GM23338 (cell line): ENCODE data around the gene ITGB6. TPM values are rescaled to one million over a fixed set of nuclear protein-coding genes. Genes with fewer than 3 reads are reported as not detected.

ENCODE experiments used
- ATAC-seq: fragments of 200-7000 bp; cut with Tn5 transposase; 3 replicates; pipeline ENCODE4 v1.9.1; 2020
- DNase-seq: peaks from one replicate; pipeline ENCODE4 v3.0.0-alpha.2; 2015; ENCODE audit warnings: low spot score
- H2AFZ ChIP-seq: fragments of 200-600 bp; sonication (generic); 2 replicates; pipeline ENCODE4 v1.8.0; 2016; ENCODE audit warnings: antibody characterized with exemption, mild to moderate bottlenecking, moderate library complexity
- H3F3A ChIP-seq: fragments of 200-600 bp; sonication (generic); replicated peaks from 2 replicates; pipeline ENCODE4 v1.8.0; 2017; ENCODE audit warnings: antibody characterized with exemption, mixed run types, low read depth
- H3K27ac ChIP-seq: fragments of 200-600 bp; sonication (generic); 2 replicates; pipeline ENCODE4 v1.6.1; 2016; ENCODE audit warnings: low read depth
- H3K27me3 ChIP-seq: fragments of 200-600 bp; sonication (generic); 2 replicates; pipeline ENCODE4 v1.8.0; 2016; ENCODE audit warnings: mild to moderate bottlenecking, mixed run types, moderate library complexity; ENCODE audit not compliant: insufficient read depth
- H3K36me3 ChIP-seq: fragments of 200-600 bp; sonication (generic); 2 replicates; pipeline ENCODE4 v1.8.0; 2016; ENCODE audit warnings: mild to moderate bottlenecking; ENCODE audit not compliant: insufficient read depth
- H3K4me1 ChIP-seq: fragments of 200-600 bp; sonication (generic); 2 replicates; pipeline ENCODE4 v1.8.0; 2016; ENCODE audit warnings: mild to moderate bottlenecking, moderate library complexity; ENCODE audit not compliant: insufficient read depth
- H3K4me2 ChIP-seq: fragments of 200-600 bp; sonication (generic); 2 replicates; pipeline ENCODE4 v1.7.1; 2017; ENCODE audit warnings: mixed run types
- H3K4me3 ChIP-seq: fragments of 200-600 bp; sonication (generic); 2 replicates; pipeline ENCODE4 v1.6.1; 2016; ENCODE audit warnings: mixed run types
- H3K79me2 ChIP-seq: fragments of 200-600 bp; sonication (generic); replicated peaks from 2 replicates; pipeline ENCODE4 v1.8.0; 2017; ENCODE audit warnings: mild to moderate bottlenecking; ENCODE audit not compliant: insufficient read depth
- H3K9me2 ChIP-seq: fragments of 200-600 bp; sonication (generic); 2 replicates; pipeline ENCODE4 v1.8.0; 2017; ENCODE audit not compliant: insufficient read depth
- H4K20me1 ChIP-seq: fragments of 200-600 bp; sonication (generic); replicated peaks from 2 replicates; pipeline ENCODE4 v1.8.0; 2017; ENCODE audit warnings: mild to moderate bottlenecking; ENCODE audit not compliant: insufficient read depth
- H3K27ac Mint-ChIP-seq: 2 replicates; pipeline ENCODE4 v1.8.0; 2020; ENCODE audit warnings: inconsistent platforms, mild to moderate bottlenecking, moderate library complexity, mixed read lengths
- H3K27me3 Mint-ChIP-seq: 3 replicates; pipeline ENCODE4 v1.8.0; 2022; ENCODE audit warnings: low read depth, mild to moderate bottlenecking, moderate library complexity, mixed read lengths, inconsistent platforms; ENCODE audit not compliant: insufficient read depth, poor library complexity
- H3K36me3 Mint-ChIP-seq: 3 replicates; pipeline ENCODE4 v1.8.0; 2021; ENCODE audit warnings: low read depth, mild to moderate bottlenecking, inconsistent platforms, moderate library complexity, mixed read lengths
- H3K4me1 Mint-ChIP-seq: 3 replicates; pipeline ENCODE4 v1.8.0; 2020; ENCODE audit warnings: mild to moderate bottlenecking, inconsistent platforms, mixed read lengths
- H3K4me3 Mint-ChIP-seq: 3 replicates; pipeline ENCODE4 v1.8.0; 2021; ENCODE audit warnings: moderate library complexity, mild to moderate bottlenecking, inconsistent platforms, mixed read lengths
- H3K9me3 Mint-ChIP-seq: 3 replicates; pipeline ENCODE4 v1.8.0; 2020; ENCODE audit warnings: moderate library complexity, mild to moderate bottlenecking, inconsistent platforms, mixed read lengths
- CREB1 ChIP-seq: fragments of 250-450 bp; sonication (Bioruptor Pico); IDR thresholded peaks from 2 replicates; pipeline ENCODE4 v1.5.0; 2020; ENCODE audit warnings: low read depth, mild to moderate bottlenecking, moderate library complexity
- CTCF ChIP-seq, 2 experiments: fragments of 200-600 bp in 1 of 2; sonication (generic) in 1 of 2; conservative IDR thresholded peaks; 2 replicates each; pipeline versions ENCODE4 v1.5.1 to v1.6.1; 2016 to 2017; ENCODE audit warnings: antibody characterized with exemption in 2 of 2, low read depth in 2 of 2, mild to moderate bottlenecking in 2 of 2, moderate library complexity in 1 of 2
- ETS1 ChIP-seq: IDR thresholded peaks from 2 replicates; pipeline ENCODE4 v1.6.1; 2016; ENCODE audit warnings: antibody characterized with exemption
- EZH2 ChIP-seq: fragments of 200-600 bp; sonication (generic); IDR thresholded peaks from one replicate; pipeline ENCODE4 v1.8.0; 2017; ENCODE audit warnings: antibody characterized with exemption, mild to moderate bottlenecking, low read depth; ENCODE audit not compliant: unreplicated experiment
- JUNB ChIP-seq: IDR thresholded peaks from one replicate; pipeline ENCODE4 v1.6.1; 2016; ENCODE audit warnings: antibody characterized with exemption; ENCODE audit not compliant: unreplicated experiment
- POLR2AphosphoS5 ChIP-seq: IDR thresholded peaks from 2 replicates; pipeline ENCODE4 v1.6.1; 2016; ENCODE audit warnings: antibody characterized with exemption, low read depth
- ZNF331 ChIP-seq: fragments of 250-450 bp; sonication (Bioruptor Pico); IDR thresholded peaks from 2 replicates; pipeline ENCODE4 v1.5.0; 2020; ENCODE audit warnings: low read depth, mild to moderate bottlenecking, moderate library complexity
- ZNF462 ChIP-seq: fragments of 250-450 bp; sonication (Bioruptor Pico); IDR thresholded peaks from 2 replicates; pipeline ENCODE4 v1.5.0; 2020; ENCODE audit warnings: mild to moderate bottlenecking, moderate library complexity
- polyA plus RNA-seq: library from polyadenylated mRNA; unstranded; fragments of >200 nt; fragmentation: Nextera tagmentation; extraction: Ambion mirVana; gene quantifications from 2 replicates; pipeline ENCODE4 v1.2.1, GENCODE V29; 2016
- total RNA-seq: library from RNA; depleted of rRNA; stranded (reverse); fragments of >200 nt; shearing (Covaris generic); gene quantifications from 2 replicates; pipeline ENCODE4 v1.2.3, GENCODE V29; 2014

The ITGB6 gene
- total and polyA plus RNA-seq, 2 experiments from 2014 or later = not detected

- no peaks in the 10 kb centered on the region for H3K9me2 ChIP-seq
- H3K4me3 ChIP-seq = no peak overlapping the region
- H4K20me1 ChIP-seq = no peaks in the 10 kb centered on the region
- H3K4me1 Mint-ChIP-seq = peaks cover 8% of the 10 kb centered on the region
- no peak for TF ChIP-seq ZNF331
- no peak for TF ChIP-seq EZH2
- no peak for TF ChIP-seq CTCF (conservative IDR thresholded peaks at IDR 0.05; ENCODE audit: low read depth in 2 of 2)
- TF ChIP-seq ETS1 = no peak
- H3K9me3 Mint-ChIP-seq = peaks cover 28% of the 10 kb centered on the region
- peaks cover 23% of the 10 kb centered on the region for H3K27me3 Mint-ChIP-seq
- no peak for DNase-seq
- H3K27me3 ChIP-seq = peaks cover 36% of the 10 kb centered on the region
- H3F3A ChIP-seq = 0 out of 2 replicates have a peak, but pooled peaks cover 4% of the 10 kb centered on the region
- peaks cover 9% of the 10 kb centered on the region for H3K4me1 ChIP-seq
- no peak for ATAC-seq
- H3K27ac Mint-ChIP-seq = no peak overlapping the region
- no peak overlapping the region for H3K4me2 ChIP-seq
- peaks cover 4% of the 10 kb centered on the region; the same call in 1 of the 2 replicates for H3K36me3 ChIP-seq
- peak overlapping the region; percentile 98; the same call in 1 of the 2 replicates for H2AFZ ChIP-seq
- H3K27ac ChIP-seq = no peak overlapping the region
- no peak overlapping the region for H3K4me3 Mint-ChIP-seq
- peaks cover 19% of the 10 kb centered on the region for H3K36me3 Mint-ChIP-seq
- no peaks in the 10 kb centered on the region for H3K79me2 ChIP-seq
These were observed 136.0 kb downstream of the ITGB6 start for GRCh38 chr2:160063879-160064612.

- no peaks in the 10 kb centered on the region for H4K20me1 ChIP-seq
- DNase-seq = peak; percentile 29
- peak overlapping the region; percentile 82 for H3K4me3 Mint-ChIP-seq
- H3K36me3 ChIP-seq = no peaks in the 10 kb centered on the region
- H3K79me2 ChIP-seq = no peaks in the 10 kb centered on the region
- H3K27me3 ChIP-seq = peaks cover 36% of the 10 kb centered on the region
- peaks cover 16% of the 10 kb centered on the region for H3K36me3 Mint-ChIP-seq
- H2AFZ ChIP-seq = peak overlapping the region; percentile 98
- peak overlapping the region; percentile 85 for H3K4me2 ChIP-seq
- peaks cover 8% of the 10 kb centered on the region for H3K4me1 Mint-ChIP-seq
- H3K27ac ChIP-seq = no peak overlapping the region
- ATAC-seq = peak; percentile 6; the same call in 2 of the 3 replicates
- H3K27ac Mint-ChIP-seq = no peak overlapping the region
- 0 out of 2 replicates have a peak, but pooled peaks cover 4% of the 10 kb centered on the region for H3F3A ChIP-seq
- peak overlapping the region; percentile 83 for H3K4me3 ChIP-seq
- H3K9me3 Mint-ChIP-seq = peaks cover 20% of the 10 kb centered on the region
- TF ChIP-seq CREB1 = no peak
- TF ChIP-seq ZNF462 = no peak
- no peak for TF ChIP-seq JUNB
- TF ChIP-seq POLR2AphosphoS5 = no peak
- H3K9me2 ChIP-seq = no peaks in the 10 kb centered on the region
- peaks cover 23% of the 10 kb centered on the region for H3K27me3 Mint-ChIP-seq
- H3K4me1 ChIP-seq = peaks cover 9% of the 10 kb centered on the region
These were observed 136.8 kb downstream of the ITGB6 start for GRCh38 chr2:160063271-160063670.
